ENCODE results near the gene BLOC1S5. TPM values are rescaled to one million over a fixed set of nuclear protein-coding genes. Genes with fewer than 3 reads are reported as not detected.

Gene BLOC1S5
- polyA plus RNA-seq, 1 of the 3 experiments (the other 2 are of a cell fraction), result 4.4 TPM

DNA sequence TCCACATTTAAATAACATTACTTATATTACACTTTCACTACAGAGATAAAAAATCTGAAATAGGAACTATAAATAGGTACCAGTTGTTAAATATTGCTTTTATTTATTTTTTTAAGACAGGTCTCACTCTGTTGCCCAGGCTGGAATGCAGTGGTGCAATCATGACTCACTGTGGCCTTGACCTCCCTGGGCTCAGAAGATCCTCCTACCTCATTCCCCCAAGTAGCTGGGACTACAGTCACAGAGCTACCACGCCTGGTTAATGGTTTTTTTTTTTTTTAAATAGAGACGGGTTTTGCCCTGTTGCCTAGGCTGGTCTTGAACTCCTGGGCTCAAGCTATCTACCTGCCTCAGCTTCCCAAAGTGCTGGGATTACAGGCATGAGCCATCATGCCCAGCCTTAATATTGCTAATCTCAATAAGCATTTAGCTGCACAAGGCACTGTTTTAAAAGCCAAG is 20.9 kb upstream of the BLOC1S5 start (continued):
- TF ChIP-seq, protein P1, sequence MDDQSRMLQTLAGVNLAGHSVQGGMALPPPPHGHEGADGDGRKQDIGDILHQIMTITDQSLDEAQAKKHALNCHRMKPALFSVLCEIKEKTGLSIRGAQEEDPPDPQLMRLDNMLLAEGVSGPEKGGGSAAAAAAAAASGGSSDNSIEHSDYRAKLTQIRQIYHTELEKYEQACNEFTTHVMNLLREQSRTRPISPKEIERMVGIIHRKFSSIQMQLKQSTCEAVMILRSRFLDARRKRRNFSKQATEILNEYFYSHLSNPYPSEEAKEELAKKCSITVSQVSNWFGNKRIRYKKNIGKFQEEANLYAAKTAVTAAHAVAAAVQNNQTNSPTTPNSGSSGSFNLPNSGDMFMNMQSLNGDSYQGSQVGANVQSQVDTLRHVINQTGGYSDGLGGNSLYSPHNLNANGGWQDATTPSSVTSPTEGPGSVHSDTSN (IDR thresholded peaks at IDR 0.05), result peak; percentile 65
- TF ChIP-seq CHD2 (IDR thresholded peaks at IDR 0.05; ENCODE audit: low read length, partially characterized antibody) (no peak), TCF12 (IDR thresholded peaks at IDR 0.05) (peak; percentile 71), POLR2AphosphoS5 (IDR thresholded peaks at IDR 0.05; ENCODE audit: low read depth, low read length) (no peak), NFIC (IDR thresholded peaks at IDR 0.05; ENCODE audit: borderline replicate concordance) (no peak), MAX (IDR thresholded peaks at IDR 0.05; ENCODE audit: low read depth) (peak; percentile 52), TEAD4 (IDR thresholded peaks at IDR 0.05; ENCODE audit: borderline replicate concordance, insufficient read depth) (peak; percentile 65), EZH2phosphoT487 (IDR thresholded peaks at IDR 0.05; ENCODE audit: borderline replicate concordance, low read depth) (no peak), JUND (IDR thresholded peaks at IDR 0.05) (peak; percentile 79), RAD21 (IDR thresholded peaks at IDR 0.05; ENCODE audit: low read length) (no peak), IRF3 (IDR thresholded peaks at IDR 0.05; ENCODE audit: low read depth, low read length) (no peak), NRF1 (IDR thresholded peaks at IDR 0.05; ENCODE audit: low read depth, low read length) (no peak), FOXM1 (IDR thresholded peaks at IDR 0.05; ENCODE audit: low read depth) (no peak), SMC3 (IDR thresholded peaks at IDR 0.05; ENCODE audit: low read depth, low read length) (no peak), SIN3A (IDR thresholded peaks at IDR 0.05; ENCODE audit: borderline replicate concordance, low read depth, low read length) (no peak)
- TF ChIP-seq, protein P2, sequence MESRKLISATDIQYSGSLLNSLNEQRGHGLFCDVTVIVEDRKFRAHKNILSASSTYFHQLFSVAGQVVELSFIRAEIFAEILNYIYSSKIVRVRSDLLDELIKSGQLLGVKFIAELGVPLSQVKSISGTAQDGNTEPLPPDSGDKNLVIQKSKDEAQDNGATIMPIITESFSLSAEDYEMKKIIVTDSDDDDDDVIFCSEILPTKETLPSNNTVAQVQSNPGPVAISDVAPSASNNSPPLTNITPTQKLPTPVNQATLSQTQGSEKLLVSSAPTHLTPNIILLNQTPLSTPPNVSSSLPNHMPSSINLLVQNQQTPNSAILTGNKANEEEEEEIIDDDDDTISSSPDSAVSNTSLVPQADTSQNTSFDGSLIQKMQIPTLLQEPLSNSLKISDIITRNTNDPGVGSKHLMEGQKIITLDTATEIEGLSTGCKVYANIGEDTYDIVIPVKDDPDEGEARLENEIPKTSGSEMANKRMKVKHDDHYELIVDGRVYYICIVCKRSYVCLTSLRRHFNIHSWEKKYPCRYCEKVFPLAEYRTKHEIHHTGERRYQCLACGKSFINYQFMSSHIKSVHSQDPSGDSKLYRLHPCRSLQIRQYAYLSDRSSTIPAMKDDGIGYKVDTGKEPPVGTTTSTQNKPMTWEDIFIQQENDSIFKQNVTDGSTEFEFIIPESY (IDR thresholded peaks at IDR 0.05; ENCODE audit: borderline replicate concordance, low read depth), result no peak
- TF ChIP-seq, protein P3, sequence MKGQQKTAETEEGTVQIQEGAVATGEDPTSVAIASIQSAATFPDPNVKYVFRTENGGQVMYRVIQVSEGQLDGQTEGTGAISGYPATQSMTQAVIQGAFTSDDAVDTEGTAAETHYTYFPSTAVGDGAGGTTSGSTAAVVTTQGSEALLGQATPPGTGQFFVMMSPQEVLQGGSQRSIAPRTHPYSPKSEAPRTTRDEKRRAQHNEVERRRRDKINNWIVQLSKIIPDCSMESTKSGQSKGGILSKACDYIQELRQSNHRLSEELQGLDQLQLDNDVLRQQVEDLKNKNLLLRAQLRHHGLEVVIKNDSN (IDR thresholded peaks at IDR 0.05; ENCODE audit: borderline replicate concordance, low read depth), result no peak
- TF ChIP-seq, protein P4, sequence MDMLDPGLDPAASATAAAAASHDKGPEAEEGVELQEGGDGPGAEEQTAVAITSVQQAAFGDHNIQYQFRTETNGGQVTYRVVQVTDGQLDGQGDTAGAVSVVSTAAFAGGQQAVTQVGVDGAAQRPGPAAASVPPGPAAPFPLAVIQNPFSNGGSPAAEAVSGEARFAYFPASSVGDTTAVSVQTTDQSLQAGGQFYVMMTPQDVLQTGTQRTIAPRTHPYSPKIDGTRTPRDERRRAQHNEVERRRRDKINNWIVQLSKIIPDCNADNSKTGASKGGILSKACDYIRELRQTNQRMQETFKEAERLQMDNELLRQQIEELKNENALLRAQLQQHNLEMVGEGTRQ (IDR thresholded peaks at IDR 0.05; ENCODE audit: borderline replicate concordance, low read depth, low read length), result no peak

All from SK-N-SH (cell line).